ENCODE results near the gene GSKIP. TPM values are rescaled to one million over a fixed set of nuclear protein-coding genes. Genes with fewer than 3 reads are reported as not detected.
A peak's percentile ranks its signal among the peaks of the same experiment; 100 is the strongest.

Gene GSKIP
- total RNA-seq, 1 donor from 2014 or later = 30.3 TPM

DNA sequence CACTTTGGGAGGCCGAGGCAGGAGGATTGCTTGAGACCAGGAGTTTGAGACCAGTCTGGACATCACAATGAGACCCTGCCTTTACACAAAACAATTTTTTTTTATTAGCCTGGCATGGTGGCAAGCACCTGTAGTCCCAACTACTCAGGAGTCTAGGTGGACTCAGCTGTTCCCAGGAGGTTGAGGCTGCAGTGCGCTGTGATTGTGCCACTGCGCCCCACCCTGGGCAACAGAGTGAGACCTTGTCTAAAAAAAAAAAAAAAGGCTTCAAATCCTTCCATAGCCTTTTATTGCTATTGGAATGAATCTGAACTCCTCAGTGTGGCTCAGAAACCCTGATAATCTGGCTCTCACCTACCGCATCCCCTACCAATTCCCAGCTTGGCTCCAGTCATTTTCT is 54.7 kb downstream of the GSKIP start:
- DNase-seq = no peak

DNA sequence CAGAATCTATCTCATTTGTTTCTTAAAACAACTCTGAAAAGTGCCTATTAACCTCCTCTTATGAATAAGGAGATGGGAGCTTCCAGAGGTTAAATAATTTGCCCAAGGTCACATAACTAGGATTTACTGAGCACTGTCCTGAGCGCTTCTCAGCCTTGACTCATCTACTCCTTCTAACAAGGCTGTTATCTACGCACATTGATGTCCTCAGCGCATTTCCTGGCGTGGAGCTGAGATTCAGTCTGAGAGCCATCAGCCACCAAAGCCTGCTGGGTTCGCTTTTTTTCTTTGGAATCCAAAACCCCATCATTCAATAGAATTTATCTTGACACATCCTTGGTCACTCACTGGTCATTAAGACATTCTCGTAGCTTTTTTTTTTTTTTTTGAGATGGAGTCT is 57.9 kb downstream of the GSKIP start:
- DNase-seq = no peak

DNA sequence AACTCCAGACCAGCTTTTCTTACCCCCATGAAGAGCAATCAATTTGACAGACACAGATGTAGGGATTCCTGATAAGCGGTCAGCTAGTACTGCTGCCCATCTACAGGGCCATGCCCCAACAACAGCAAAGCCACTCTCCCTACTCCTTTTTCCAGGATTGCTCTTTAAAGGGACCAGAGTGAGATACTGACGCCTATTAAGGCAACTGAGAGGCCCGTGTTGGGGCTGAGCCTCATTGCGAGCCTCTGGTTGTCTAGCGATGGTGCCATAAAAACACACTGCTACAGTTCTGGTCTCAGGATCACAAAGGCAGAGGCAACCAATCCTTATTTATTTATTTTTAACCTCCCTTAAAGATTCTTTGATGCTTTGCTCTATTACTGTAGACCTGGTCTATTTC is 59.7 kb downstream of the GSKIP start:
- DNase-seq = no peak

DNA sequence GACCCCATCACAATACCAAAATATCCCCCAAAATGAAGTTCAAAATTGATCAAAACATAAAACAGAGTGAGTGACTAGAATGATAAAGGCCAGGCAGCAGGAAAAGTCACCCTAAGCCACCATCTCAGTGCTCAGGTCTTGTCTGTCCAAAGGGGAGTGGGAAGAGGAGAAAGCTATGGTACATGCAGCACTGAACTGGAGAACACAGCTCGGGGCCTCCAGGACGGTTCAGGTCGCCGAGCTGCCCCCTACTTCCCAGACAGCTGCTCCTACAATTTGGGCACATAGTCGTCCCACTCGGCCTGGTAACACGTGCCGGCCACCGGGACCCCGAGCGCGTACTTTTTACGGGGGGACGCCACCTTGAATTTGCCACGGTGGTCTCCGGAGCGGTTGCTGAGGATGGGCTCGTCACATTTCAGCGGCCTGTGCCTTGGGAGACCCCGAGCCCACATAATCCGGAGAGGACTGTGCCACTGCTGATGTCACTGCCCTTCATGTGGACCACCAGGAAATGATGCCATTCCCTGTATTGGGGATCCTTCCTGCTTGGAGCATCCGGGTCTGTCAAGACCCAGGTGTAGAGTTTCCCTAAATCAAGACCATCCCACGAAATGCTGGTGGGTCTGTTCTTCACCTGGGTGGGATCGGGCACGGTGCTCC is 60.3 kb downstream of the GSKIP start:
- DNase-seq = no peak

DNA sequence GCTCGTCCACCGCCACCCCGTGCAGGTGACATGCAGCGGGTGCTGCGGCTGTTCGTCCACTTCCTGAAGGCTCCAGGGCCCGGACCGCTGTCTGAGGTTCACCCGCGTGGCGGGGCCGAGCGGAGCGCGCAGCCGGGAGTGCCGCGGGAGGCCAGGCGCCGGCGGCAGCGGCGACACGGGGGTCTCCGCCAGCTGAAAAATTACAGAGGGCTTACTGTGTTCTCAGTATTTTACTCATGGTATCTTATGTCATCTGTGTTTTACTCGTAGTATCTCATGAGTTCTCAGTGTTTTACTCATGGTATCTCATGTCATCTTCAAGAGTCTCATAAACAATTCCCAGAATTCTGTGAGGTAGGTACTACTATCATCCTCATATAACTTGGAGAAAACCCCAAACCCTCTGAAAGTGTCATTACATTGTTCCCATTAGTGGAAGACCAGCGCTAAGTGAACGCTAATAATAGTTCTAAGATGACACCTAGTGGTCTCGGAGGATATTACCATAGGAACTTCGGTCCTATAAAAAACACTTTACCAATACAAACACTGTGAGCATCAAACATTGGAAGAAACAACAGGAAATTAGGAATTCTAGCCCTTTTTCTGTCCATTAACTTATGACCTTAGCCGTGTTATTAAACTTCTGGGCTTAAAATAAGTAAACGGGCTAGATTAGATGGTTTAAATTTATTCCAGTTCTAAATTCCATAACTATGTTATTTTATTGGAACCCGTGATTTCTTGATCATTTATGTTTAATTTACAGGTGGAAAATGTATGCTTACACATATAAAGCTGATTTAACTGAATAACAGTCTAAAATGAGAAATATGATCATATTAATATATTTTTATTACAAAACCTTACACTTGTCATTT is 61.0 kb downstream of the GSKIP start:
- DNase-seq = peak; percentile 89

DNA sequence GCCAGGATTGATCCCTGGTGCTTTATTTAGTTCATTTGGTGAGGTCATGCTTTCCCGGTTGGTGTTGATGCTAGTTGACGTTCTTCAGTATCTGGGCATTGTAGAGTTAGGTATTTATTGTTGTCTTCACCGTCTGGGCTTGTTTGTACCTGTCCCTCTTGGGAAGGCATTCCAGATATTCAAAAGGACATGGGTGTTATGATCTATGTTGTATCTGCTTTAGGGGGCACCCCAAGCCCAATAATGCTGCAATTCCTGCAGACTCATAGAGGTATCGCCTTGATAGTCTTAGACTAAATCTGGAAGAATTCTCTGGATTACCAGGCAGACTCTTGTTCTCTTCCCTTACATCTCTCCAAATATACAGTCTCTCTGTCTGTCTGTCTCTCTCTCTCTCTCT is 70.7 kb downstream of the GSKIP start:
- no peak for DNase-seq

Small RNA genes lying within 50 kb of the gene (small RNA-seq; reads per million reads assigned to genes)
- gene RNU2-33P (ENCODE audit: low replicate concordance) = 0.10 reads per million

Other genes with a start within 250 kb of the GSKIP start
- 9.1 TPM for gene BDKRB2, start 158.7 kb upstream of the GSKIP start, total RNA-seq
- 1.8 TPM for gene BDKRB1, start 107.3 kb upstream of the GSKIP start, total RNA-seq
- gene ATG2B, start 185 bp upstream of the GSKIP start, total RNA-seq = 32.4 TPM
- 0.21 TPM for gene AK7, start 28.6 kb downstream of the GSKIP start, total RNA-seq
- gene PAPOLA, start 138.9 kb downstream of the GSKIP start, total RNA-seq = 138 TPM

All from tongue (tissue), 3 donors.